Endothelial cell of umbilical vein (primary cell): ENCODE measurements around the gene SP100. TPM values are rescaled to one million over a fixed set of nuclear protein-coding genes. Genes with fewer than 3 reads are reported as not detected.

Source experiments
- BruUV-seq: library from RNA; stranded (reverse); fragments of 400-500 nt; replicated peaks from 2 replicates; lab custom pipeline; 2021; lab: Mats Ljungman, UMichigan
- CTCF ChIA-PET: fragments of 300-600, 350-600 bp; sonication (Branson Sonifier 250); formaldehyde crosslinking; loops from one replicate; lab custom pipeline; 2021; ENCODE audit warnings: antibody characterized with exemption, inconsistent platforms; lab: Charles Lee
- POLR2A ChIA-PET: fragments of 300-600, 350-600 bp; sonication (Branson Sonifier 250); formaldehyde crosslinking; loops from one replicate; lab custom pipeline; 2021; ENCODE audit warnings: antibody characterized with exemption, inconsistent platforms; lab: Charles Lee
- DNase-seq: peaks from one replicate; pipeline ENCODE4 v3.0.0-alpha.2; 2011; ENCODE audit warnings: low read depth, low spot score
- FAIRE-seq: peaks from 2 replicates; lab custom pipeline; 2011; peaks lifted over from hg19 to GRCh38; lab: Jason Lieb, UNC
- H2AFZ ChIP-seq: 2 replicates; pipeline ENCODE4 v1.6.0; 2012; ENCODE audit warnings: low read depth, low read length, control low read depth, inconsistent platforms
- H3K27ac ChIP-seq: 2 replicates; pipeline ENCODE4 v1.5.1; 2011; ENCODE audit warnings: low read depth, mild to moderate bottlenecking, control low read depth, low read length, moderate library complexity; ENCODE audit not compliant: insufficient read depth
- H3K27me3 ChIP-seq, 2 experiments: 2 replicates each; pipeline versions ENCODE4 v1.6.0 to v1.6.1; 2011; ENCODE audit warnings: low read length in 2 of 2, mixed read lengths in 1 of 2; ENCODE audit not compliant: control insufficient read depth in 2 of 2, insufficient read depth in 2 of 2
- H3K36me3 ChIP-seq, 2 experiments: 2 replicates in 1 of 2; 3 replicates in 1 of 2; pipeline ENCODE4 v1.5.1; 2011; ENCODE audit warnings: low read length in 2 of 2, mild to moderate bottlenecking in 1 of 2, moderate library complexity in 1 of 2; ENCODE audit not compliant: control insufficient read depth in 2 of 2, insufficient read depth in 2 of 2; ENCODE audit errors: extremely low read depth in 1 of 2
- H3K4me1 ChIP-seq: 3 replicates; pipeline ENCODE4 v1.5.1; 2011; ENCODE audit warnings: mild to moderate bottlenecking, low read length; ENCODE audit not compliant: control insufficient read depth, insufficient read depth; ENCODE audit errors: extremely low read depth
- H3K4me2 ChIP-seq: 2 replicates; pipeline ENCODE4 v1.6.1; 2011; ENCODE audit warnings: low read length, control low read depth, mixed read lengths; ENCODE audit not compliant: insufficient read depth
- H3K4me3 ChIP-seq, 3 experiments: fragments of 200-600 bp in 1 of 3; sonication (generic), shearing (Covaris generic) in 1 of 3; replicated peaks in 1 of 3; 2 replicates each; pipeline ENCODE4 v1.5.1; 2011 to 2016; ENCODE audit warnings: control low read depth in 3 of 3, low read length in 3 of 3, mild to moderate bottlenecking in 2 of 3, inconsistent platforms in 1 of 3, low read depth in 1 of 3, moderate library complexity in 1 of 3; ENCODE audit not compliant: insufficient read depth in 1 of 3
- H3K79me2 ChIP-seq: 2 replicates; pipeline ENCODE4 v1.6.0; 2012; ENCODE audit warnings: low read length, inconsistent platforms; ENCODE audit not compliant: control insufficient read depth, insufficient read depth
- H3K9ac ChIP-seq: replicated peaks from 2 replicates; pipeline ENCODE3; 2011; ENCODE audit warnings: low read length, control low read depth; ENCODE audit not compliant: insufficient read depth; ENCODE audit errors: extremely low read depth
- H3K9me1 ChIP-seq: replicated peaks from 3 replicates; pipeline ENCODE4 v1.6.0; 2011; ENCODE audit warnings: mild to moderate bottlenecking, low read length; ENCODE audit not compliant: control insufficient read depth, insufficient read depth; ENCODE audit errors: extremely low read depth
- H3K9me3 ChIP-seq: replicated peaks from 2 replicates; pipeline ENCODE4 v1.5.1; 2012; ENCODE audit warnings: low read length, inconsistent platforms; ENCODE audit not compliant: control insufficient read depth, insufficient read depth
- H4K20me1 ChIP-seq: replicated peaks from 2 replicates; pipeline ENCODE3; 2011; ENCODE audit warnings: mild to moderate bottlenecking, low read length; ENCODE audit not compliant: control insufficient read depth, insufficient read depth; ENCODE audit errors: extremely low read depth
- CTCF ChIP-seq, 2 donors: IDR thresholded peaks; 1 replicate in 1 of 2; 2 replicates in 1 of 2; pipeline ENCODE4 v1.5.1; 2011; ENCODE audit warnings: low read length in 2 of 2, mild to moderate bottlenecking in 2 of 2, moderate library complexity in 2 of 2, control low read depth in 1 of 2, inconsistent platforms in 1 of 2, low read depth in 1 of 2; ENCODE audit not compliant: insufficient read depth in 1 of 2; ENCODE audit errors: extremely low read depth in 1 of 2
- FOS ChIP-seq: IDR thresholded peaks from 2 replicates; pipeline ENCODE4 v1.6.1; 2011; ENCODE audit warnings: mild to moderate bottlenecking, low read length, moderate library complexity, borderline replicate concordance; ENCODE audit not compliant: insufficient read depth
- GATA2 ChIP-seq: IDR thresholded peaks from 2 replicates; pipeline ENCODE4 v1.7.0; 2011; ENCODE audit warnings: low read depth, mild to moderate bottlenecking, moderate library complexity, mixed read lengths, low read length; ENCODE audit not compliant: insufficient read length, insufficient read depth
- JUN ChIP-seq: IDR thresholded peaks from 2 replicates; pipeline ENCODE4 v1.6.1; 2011; ENCODE audit warnings: borderline replicate concordance, low read depth; ENCODE audit not compliant: insufficient read length, insufficient read depth
- MYC ChIP-seq: IDR thresholded peaks from one replicate; pipeline ENCODE4 v1.6.1; 2011; ENCODE audit warnings: mild to moderate bottlenecking, low read depth, low read length
- dilution Hi-C: fragments of 300-500 bp; cut with MboI; formaldehyde crosslinking; loops from one replicate; pipeline ENCODE4 v1.15.0; 2019; ENCODE audit warnings: low sequenced_read_pairs; ENCODE audit not compliant: extremely low pct_ligation_motif_present
- intact Hi-C: fragments of 100-400 bp; cut with micrococcal nuclease; formaldehyde crosslinking; loops from one replicate; pipeline ENCODE4 v1.10.0; 2022
- polyA plus RNA-seq, 4 experiments: library from polyadenylated mRNA; depleted of rRNA in 3 of 4; stranded (reverse) in 3 of 4; unstranded in 1 of 4; fragments of >200 nt; gene quantifications; 2 replicates each; pipeline versions ENCODE4 v1.2.1 to v1.2.3, GENCODE V29; 2011 to 2012; ENCODE audit warnings: missing spikeins in 1 of 4
- total RNA-seq: library from RNA; stranded (reverse); gene quantifications from 2 replicates; pipeline ENCODE4 v1.2.3, GENCODE V29; 2021

SP100 gene
- total and polyA plus RNA-seq, 2 donors (not counting 3 experiments of a cell fraction or from before 2014, with no cell fraction given) = 33.7 to 108 TPM

- intact Hi-C loops (no loop called here), dilution Hi-C loops (no loop called here)
- Histone ChIP-seq H3K9me1 (no peaks in the 10 kb centered on the region), H3K36me3 (peaks cover 6 to 19% of the 10 kb centered on the region in 2 experiments), H3K9ac (no peak overlapping the region), H3K27me3 (no peaks in the 10 kb centered on the region), H4K20me1 (no peaks in the 10 kb centered on the region), H3K4me2 (no peak overlapping the region), H3K4me3 (no peak overlapping the region), H3K4me1 (no peaks in the 10 kb centered on the region), H2AFZ (no peak overlapping the region), H3K79me2 (peaks cover 4% of the 10 kb centered on the region), H3K9me3 (no peaks in the 10 kb centered on the region), H3K27ac (no peak overlapping the region)
- no peak for FAIRE-seq
- POLR2A ChIA-PET = no interaction called here
- TF ChIP-seq CTCF (IDR thresholded peaks at IDR 0.05; ENCODE audit: extremely low read depth in 1 of 2, insufficient read depth in 1 of 2, low read depth in 1 of 2, low read length in 2 of 2) (no peak), MYC (no peak), GATA2 (no peak), JUN (no peak), FOS (no peak)
- DNase-seq = no peak
- CTCF ChIA-PET = no interaction called here
- no TSS peak for BruUV-seq
Observed at GRCh38 chr2:230455005-230455684, 39.1 kb downstream of the SP100 start.
